GM10266 (cell line): ENCODE data around the gene PDK4.
"Not testable (repeated sequence)": the region's sequence is repeated elsewhere in the genome, so short reads cannot be mapped to it uniquely, and the experiment has no call there.

Experiments
- DNase-seq: peaks from one replicate; pipeline ENCODE4 v3.0.0; 2012; ENCODE audit errors: extremely low spot score
- TF ChIP-seq, protein P1 (sequence below): IDR thresholded peaks from 2 replicates; pipeline ENCODE4 v1.5.1; 2012; ENCODE audit warnings: mild to moderate bottlenecking, low read depth; ENCODE audit not compliant: control insufficient read depth, insufficient read depth; ENCODE audit errors: missing control alignments

PDK4 gene

GRCh38 chr7:95605275-95605674 lies 9.0 kb upstream of the PDK4 start:
- TF ChIP-seq, protein P1, sequence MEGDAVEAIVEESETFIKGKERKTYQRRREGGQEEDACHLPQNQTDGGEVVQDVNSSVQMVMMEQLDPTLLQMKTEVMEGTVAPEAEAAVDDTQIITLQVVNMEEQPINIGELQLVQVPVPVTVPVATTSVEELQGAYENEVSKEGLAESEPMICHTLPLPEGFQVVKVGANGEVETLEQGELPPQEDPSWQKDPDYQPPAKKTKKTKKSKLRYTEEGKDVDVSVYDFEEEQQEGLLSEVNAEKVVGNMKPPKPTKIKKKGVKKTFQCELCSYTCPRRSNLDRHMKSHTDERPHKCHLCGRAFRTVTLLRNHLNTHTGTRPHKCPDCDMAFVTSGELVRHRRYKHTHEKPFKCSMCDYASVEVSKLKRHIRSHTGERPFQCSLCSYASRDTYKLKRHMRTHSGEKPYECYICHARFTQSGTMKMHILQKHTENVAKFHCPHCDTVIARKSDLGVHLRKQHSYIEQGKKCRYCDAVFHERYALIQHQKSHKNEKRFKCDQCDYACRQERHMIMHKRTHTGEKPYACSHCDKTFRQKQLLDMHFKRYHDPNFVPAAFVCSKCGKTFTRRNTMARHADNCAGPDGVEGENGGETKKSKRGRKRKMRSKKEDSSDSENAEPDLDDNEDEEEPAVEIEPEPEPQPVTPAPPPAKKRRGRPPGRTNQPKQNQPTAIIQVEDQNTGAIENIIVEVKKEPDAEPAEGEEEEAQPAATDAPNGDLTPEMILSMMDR: no peak
- no peak for DNase-seq

DNA sequence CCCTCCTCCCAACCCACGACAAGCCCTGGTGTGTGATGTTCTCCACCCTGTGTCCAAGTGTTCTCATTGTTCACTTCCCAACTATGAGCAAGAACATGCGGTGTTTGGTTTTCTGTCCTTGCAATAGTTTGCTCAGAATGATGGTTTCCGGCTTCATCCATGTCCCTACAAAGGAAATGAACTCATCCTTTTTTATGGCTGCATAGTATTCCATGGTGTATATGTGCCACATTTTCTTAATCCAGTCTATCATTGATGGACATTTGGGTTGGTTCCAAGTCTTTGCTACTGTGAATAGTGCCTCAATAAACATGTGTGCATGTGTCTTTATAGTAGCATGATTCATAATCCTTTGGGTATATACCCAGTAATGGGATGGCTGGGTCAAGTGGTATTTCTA lies 8.5 kb upstream of the PDK4 start:
- DNase-seq: not testable (repeated sequence)

DNA sequence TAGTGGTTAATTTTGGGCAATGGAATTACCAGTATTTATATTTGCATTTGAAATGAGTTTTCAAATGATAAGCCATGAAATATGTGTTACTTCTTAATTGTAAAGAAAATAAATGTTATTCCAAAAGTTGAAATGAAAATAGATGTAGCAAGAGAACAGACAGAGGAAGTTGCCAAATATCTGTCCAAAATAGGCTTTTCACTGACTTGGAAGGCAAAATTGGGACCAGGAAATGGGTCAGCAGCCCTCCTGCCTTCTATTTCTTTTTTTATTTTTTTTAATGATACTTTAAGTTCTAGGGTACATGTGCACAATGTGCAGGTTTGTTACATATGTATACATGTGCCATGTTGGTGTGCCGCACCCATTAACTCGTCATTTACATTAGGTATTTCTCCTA lies 8.1 kb upstream of the PDK4 start:
- not testable (repeated sequence) for DNase-seq

GRCh38 chr7:95602421-95602820 lies 6.1 kb upstream of the PDK4 start:
- no peak for DNase-seq
- TF ChIP-seq, protein P1: no peak

DNA sequence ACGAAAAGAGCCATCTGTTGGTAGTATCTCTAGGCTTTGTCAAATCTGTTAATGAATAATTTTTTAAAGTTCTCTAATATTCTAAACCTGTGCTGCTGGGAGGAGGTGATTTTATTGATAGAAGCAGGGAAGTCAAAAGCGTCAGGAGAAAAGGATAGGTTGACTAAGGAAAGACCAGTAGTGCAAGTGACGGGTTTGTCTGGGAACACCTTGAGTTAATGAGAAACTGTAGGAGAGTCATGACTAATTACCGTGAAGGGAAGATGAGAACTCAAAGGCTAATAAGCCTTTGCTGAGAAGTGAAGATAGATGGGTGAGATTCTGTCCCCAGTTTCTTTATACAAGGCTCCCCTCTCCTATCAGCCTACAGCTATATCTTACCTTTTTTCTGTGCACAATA lies 5.0 kb upstream of the PDK4 start:
- TF ChIP-seq, protein P1: no peak
- DNase-seq: no peak

GRCh38 chr7:95599069-95599468 lies 2.8 kb upstream of the PDK4 start:
- DNase-seq: no peak
- TF ChIP-seq, protein P1: no peak

DNA sequence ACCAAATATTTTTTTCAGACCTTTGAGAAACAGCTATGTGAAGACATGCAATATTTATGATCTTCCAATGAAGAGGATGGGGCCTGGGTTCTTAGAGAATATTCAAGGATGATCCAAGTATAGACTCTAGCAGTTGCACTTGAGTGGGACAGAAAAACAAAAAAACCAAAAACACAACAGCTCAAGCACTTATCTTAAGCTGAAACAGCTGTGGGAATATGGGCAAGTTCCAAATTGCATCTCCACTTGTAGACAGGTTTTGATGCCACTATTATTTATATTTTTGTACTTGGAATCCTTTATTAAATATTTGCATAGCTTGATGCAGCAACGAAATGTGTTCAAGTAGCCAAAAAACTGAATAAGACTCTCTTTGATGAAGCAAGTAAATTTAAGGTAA lies 2.2 kb upstream of the PDK4 start:
- DNase-seq: no peak
- TF ChIP-seq, protein P1: no peak

DNA sequence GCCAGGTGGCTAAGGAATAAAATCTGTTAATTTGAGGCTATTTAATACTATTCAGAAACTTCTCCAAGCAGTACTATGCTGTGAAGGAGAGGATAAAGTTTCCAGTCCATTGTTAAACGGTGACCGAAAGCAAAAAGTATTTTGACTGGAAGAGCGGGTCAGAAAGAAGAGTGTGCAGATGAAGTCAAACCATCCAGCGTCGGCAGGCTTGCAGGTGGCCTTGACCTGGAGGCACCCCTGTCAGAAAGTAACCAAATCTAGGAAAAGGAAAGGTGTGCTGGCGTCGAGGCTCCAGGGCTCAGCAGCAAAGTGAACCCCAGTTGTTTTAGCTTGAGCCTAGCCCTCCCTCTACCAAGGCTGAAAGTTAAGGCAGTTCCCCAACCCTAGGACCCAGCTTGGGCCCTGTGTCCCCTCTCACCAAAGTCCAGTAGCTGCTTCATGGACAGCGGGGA lies 544 bp downstream of the PDK4 start:
- TF ChIP-seq, protein P1: no peak
- no peak for DNase-seq

DNA sequence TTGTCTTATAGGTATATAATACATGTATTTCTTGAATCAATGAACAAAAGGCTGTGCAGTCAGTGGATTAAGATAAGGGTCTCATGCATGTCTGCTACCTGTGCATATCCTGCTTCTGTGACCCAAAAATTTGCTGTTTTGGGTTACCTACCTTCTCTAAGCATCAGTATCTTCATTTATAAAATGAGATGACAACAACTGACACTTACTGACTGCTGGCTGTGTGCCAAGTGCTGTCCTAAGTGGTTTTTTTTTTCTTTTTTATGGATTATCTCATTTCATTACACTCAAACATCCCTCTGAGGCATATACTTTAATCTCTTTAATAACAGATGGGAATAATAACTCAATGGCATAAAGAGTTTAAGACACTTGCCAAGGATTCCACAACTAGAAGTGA lies 2.1 kb downstream of the PDK4 start:
- DNase-seq: no peak
- TF ChIP-seq, protein P1: no peak
